ENCODE results near the gene LCNL1.

Gene LCNL1

DNA sequence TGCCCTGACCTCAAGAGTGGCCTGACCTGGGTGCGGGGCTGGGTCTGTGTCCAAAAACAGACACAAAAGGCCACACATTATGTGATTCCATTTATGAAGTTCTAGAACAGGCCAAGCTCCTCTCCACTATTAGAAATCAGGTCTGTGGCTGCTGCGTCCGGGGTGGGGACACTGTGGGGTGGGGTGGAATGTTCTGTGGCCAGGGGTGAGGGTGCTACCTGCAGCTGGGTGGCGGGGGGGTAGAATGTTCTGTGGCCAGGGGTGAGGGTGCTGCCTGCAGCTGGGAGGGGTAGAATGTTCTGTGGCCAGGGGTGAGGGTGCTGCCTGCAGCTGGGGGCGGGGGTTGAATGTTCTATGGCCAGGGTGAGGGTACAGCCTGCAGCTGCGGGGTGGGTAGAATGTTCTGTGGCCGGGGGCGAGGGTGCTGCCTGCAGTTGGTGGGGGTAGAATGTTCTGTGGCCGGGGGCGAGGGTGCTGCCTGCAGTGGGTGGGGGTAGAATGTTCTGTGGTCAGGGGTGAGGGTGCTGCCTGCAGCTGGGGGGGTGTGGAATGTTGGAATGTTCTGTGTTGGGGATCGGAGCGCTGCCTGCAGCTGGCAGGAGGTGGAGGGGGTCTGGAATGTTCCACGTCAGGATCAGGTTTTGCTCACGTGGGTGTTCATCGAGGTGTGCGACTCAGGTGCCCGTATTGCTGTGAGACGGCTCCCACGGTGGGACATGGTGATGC, 22.4 kb upstream of the LCNL1 start:
- no peak for ATAC-seq

- ATAC-seq, result no peak
Observed at GRCh38 chr9:136960938-136961275, 21.9 kb upstream of the LCNL1 start.

DNA sequence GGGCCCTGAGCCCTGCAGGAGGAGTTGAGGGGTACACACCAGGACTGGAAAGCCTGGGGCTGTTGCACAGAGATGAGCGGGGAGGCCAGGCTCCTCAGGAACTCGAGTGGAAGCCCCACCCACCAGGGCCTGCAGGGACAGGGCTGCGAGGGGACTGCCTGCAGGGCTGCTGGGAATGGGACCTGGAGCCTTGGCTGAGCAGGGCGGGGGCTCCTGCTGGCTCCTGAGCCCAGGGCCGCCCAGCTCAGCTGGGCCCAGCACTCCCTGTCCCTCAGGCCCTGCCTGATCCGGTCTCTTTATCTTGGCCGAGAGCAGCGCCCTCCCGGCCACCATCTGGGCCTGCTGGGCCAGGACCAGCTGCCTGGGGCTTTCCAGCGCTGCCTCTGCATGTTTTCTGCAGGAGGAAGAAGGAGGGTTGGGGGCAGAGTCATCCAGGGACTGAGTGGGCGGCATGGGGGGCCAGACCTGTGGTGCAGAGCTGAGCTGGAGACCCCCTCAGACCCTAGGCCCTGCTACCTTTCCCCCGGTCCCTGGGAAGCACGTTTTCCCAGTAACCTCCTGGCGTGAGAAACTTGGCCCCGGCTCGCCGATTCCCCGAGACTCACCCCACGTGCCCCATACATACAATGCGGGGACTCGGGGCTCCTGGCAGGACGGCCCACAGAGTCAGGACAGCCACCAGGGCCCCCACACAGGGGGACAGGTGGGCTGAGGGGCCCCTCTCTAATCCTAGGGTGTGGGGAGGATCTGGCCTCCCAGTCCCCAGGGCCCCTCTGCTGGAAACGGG, 21.3 kb upstream of the LCNL1 start:
- ATAC-seq, result no peak

GRCh38 chr9:136962163-136962562, 20.6 kb upstream of the LCNL1 start:
- ATAC-seq, result no peak

GRCh38 chr9:136962701-136963248, 20.0 kb upstream of the LCNL1 start:
- ATAC-seq, result no peak

DNA sequence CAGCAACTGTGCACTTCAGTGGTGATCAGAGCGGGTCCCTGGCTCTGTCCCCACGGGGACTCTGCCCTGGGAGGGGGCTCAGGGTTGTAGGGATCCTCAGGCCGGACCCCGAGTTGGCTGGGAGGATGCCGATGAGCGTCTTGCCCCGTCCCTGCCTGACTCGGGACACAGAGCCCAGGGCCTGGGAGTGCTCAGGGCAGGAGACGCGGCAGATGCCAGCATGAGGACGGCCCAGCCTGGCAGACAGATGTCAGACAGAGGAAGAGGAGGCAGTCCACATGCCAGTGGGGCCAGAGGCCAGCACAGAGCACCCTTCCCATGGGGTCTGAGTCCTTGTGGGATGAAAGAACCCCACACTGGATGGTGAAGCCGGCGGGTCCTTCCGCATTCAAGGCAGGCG, 19.5 kb upstream of the LCNL1 start:
- no peak for ATAC-seq

DNA sequence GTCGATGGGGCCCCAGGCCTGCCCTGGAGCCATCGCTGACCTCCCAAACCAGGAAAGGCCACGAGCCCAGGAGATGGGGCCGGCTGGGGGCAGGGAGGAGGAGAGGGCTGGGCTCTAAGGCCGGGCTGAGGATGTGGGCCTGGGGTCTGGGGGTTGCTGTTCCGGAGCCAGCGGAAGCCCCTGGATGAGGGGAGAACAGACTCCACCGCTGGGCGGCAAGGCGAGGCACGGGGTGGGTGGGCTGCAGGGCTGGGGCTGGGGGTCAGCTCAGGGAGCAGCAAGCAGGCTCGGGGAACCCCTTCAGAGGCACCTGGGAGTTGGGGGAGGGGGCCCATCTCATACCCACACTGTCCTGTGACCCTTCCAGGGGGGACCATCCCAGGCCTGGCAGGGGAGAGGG, 19.0 kb upstream of the LCNL1 start:
- no peak for ATAC-seq

GRCh38 chr9:136964171-136964689, 18.6 kb upstream of the LCNL1 start:
- ATAC-seq, result no peak

DNA sequence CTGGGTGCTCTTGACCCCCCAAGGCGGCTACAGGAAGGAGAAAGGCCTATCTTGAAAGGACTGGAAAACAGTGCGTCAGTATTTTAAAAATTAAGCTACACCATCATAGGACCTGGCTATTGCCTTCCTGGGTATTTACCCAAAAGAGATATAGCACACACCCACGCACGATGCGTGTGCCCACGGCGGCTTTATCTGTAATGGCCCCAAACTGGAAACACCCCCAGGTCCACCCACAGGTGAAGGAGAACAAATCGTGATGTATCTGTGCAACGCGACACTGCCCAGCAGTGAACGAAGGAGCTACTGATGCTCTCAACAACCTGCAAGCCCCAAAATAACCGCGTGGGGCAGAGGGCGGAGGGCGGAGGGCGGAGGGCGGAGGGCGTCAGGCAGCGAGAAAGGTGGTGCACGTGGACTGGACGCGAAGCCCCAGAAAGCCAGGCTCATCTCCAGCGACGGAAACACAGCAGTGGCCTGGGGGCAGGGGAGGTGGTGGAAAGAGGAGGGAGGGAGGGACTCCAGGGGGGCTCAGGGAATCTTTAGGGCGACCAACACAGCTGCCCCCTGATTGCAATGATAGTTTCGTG, 17.9 kb upstream of the LCNL1 start:
- ATAC-seq, result no peak

- peak; percentile 60 to 69 for ATAC-seq
Observed at GRCh38 chr9:136965771-136966484, 16.9 kb upstream of the LCNL1 start.

DNA sequence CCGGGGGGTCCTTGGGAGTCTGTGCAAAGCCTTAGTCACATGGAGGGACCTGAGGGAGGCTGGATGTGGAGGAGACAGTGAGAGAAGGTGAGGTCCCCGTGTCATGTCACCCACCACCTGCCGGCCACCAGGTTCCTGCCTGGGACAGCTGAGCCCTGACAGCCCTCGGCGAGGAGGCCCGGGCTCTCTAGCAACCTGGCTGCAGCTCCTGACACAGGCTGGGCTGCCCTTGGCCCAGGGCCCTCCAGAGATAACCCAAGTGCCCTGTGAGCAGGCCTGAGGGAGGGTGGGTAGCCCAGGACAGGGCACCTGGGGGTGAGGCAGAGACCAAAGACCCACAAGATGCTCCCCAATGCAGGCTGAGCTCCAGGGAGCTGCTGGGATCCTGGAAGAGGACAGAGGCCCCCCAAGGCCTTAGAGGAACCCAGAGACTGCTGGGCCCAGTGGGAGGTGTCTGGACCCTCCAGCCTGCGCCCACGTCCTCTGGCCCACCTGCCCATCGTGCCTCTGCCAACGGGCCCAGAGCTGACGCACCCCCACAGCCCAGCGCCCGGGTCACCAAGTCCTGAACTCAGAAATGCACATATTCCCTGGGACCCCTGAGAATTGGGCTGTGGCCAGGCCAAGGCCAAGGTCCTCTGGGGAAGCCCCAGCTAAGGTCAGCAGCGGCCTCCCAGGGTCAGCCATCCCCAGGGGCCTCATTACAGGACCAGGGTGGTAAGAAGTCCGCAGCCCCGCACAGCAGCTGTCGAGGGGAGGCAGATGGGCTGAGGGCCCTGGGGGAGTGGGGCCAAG, 14.3 kb upstream of the LCNL1 start:
- ATAC-seq, result no peak

GRCh38 chr9:136969150-136969549, 13.6 kb upstream of the LCNL1 start:
- ATAC-seq, result no peak

DNA sequence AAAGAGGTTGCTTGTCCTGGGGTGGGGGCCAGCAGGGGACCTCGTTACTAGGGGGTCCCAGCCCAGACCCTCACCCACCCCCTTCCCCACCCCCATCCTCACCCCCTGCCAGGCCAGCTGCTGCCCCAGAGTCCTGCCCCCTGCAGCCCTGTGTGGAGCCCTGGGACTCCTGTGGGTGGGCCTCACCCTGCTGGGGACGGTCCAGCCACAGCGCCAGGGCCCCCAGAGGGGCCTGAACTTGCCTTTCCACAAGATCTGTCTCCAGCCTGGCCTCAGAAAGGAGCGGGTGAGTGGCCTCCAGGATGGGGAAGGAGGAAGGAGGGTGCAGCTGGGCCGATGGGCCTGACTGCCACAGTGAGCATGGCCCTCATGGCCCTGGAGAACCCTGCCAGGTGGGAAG, 13.0 kb upstream of the LCNL1 start:
- ATAC-seq, result no peak

- ATAC-seq, result no peak
Observed at GRCh38 chr9:136970361-136970760, 12.4 kb upstream of the LCNL1 start.

DNA sequence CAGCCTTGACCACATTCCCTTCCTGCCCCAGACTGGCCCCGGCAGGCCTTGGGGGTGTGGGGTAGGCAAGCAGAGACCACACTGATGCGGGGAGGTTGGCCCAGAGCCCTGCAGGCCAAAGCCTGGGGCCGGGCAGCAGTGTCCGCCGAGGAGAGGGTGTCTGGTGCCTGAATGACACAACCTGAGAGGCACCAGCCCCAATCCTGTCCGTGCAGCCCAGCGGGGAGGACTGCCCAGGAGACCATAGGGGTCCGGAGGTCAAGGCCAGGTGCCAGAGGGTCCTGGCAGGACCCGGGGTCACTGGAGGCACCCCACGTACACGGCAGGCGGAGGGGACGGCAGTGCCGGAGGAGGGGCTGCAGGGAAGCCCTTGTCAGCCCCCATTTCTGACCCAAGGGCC, 11.0 kb upstream of the LCNL1 start:
- ATAC-seq, result no peak

DNA sequence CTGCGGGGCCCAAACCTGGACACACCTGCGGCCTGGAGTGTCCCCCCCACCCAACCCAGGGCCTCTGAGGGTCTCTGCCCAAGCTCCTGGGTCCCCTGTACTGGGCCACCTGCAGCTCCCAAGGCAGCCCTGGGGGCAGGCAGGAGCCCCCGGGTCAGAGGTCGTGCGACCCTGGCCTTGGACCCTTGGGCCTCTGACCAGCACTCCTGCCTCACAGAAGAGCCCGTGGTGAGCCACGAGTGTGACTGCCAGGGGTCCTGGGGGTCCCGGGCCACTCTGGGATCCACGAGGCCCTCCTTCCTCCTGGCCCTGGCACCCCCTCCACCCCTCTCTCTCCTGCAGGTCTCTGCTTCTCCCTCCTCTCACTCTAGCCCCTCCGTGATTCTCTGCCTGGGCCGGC, 10.5 kb upstream of the LCNL1 start:
- ATAC-seq, result no peak

DNA sequence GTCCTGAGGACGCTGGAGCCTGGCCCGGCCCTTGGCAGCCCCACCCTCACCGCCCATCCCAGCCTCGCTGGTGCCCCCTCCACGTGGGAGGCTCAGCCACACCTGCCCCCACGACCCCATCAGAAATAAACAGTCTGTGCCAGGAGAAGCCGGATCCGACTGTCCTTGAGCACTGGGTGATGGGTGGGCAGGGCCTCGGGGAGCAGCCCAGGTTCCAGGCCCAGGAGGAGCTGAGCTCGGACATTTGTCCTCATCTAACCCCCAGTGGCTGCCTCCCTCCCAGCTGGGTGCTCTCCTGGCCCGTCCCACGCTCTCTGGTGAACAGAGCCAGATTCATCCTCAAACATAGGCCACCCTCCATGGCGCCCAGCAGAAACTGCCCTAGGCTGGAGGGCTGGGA, 10.1 kb upstream of the LCNL1 start:
- ATAC-seq, result no peak

DNA sequence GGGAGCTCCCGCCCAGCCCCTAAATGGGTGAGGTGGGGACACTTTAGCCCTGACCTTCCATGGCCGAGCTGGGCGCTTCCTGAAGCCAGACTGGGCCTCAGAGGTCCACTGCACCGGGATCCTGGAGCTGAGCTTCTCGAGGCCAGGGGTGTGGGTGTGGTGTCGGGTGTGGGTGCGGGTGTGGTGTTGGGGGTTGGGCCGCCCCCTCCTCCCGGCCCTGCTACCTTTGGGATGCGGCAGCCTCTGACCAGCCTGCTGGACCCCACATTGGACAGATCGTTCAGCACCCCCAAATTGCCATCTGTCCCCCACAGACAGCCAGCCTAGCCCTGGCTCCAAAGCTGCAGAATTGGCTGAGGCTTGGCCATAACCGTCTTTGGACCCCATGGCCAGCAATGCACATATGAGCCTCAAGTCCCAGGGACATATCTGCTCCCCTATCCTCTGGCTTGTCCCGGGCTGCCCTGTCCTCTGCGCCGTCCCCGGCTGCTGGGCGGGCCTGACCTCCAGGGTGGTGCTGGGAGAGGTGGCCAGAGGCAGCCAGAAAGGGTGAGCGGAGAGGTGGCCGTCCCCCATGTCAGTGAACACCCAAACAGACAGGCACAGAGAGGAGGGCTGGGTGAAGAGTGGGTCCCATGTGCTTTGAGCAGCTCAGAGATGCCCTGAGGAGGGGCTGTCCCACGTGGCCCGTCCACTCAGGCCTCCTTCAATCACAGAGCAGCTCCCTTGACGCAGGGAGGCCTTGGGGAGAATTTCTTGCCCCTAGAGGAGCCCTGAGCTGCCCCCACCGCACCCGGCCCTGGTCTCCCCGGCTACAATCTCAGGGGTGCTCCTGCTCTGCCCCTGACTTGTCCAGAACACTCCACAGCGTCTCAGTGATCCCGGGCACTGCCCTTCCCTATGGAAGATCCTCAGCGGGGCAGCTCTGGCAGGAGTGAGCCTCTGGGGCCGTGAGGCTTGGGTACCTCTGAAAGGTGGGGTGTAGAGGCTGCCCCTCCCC, 8.9 kb upstream of the LCNL1 start:
- ATAC-seq, result no peak

DNA sequence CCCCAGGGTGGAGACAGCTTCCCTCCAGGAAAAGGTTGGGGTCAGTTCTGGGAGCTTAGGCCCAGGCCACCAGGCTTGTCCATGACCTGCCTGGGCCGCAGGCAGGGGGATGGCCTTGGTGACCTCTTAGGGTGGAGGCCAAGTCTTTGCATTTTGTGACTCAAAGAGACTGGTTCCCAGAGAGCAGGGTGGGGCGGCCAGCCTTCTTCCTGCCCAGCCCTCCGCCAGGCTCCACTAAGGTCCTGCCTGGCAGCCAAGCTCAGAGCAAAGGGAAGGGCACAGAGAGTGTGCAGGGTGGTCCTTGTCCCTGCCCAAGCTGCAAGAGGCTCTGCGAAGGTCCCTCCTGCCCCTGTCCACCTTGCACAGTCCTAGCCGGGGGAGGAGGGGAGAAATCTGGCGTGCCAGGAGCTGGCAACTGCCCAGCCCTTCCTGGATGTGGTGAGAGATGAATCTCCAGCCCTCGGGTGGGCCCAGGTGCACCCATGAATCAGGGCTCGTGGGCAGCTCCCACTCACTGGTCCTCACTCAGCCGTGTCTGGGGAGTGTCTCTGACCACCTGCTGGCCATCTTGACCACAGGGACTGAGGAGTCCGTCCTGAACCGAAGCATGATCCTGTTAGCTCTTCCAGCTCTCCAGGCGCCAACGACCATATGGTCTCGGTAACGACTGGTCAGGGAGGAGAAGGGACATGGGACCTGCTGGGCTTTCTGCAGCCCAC, 7.8 kb upstream of the LCNL1 start:
- ATAC-seq, result no peak

- no peak for ATAC-seq
Observed at GRCh38 chr9:136975644-136976043, 7.1 kb upstream of the LCNL1 start.

Measured in activated CD4-positive, CD25-positive, alpha-beta regulatory T cell treated with anti-CD3 and anti-CD28 coated beads, Interleukin-2, amount 50 U/mL, for 24 hours (primary cell).